Endodermal cell (in vitro differentiated cells): ENCODE data around the gene STX18. TPM values are rescaled to one million over a fixed set of nuclear protein-coding genes. Genes with fewer than 3 reads are reported as not detected.
"Not testable (repeated sequence)": the region's sequence is repeated elsewhere in the genome, so short reads cannot be mapped to it uniquely, and the experiment has no call there.

Experiments used
- DNase-seq: peaks from one replicate; pipeline ENCODE4 v3.0.0-alpha.2; 2017
- H3K27ac ChIP-seq: 2 replicates; pipeline ENCODE4 v1.5.1; 2013; ENCODE audit warnings: mild to moderate bottlenecking, low read depth, low read length, moderate library complexity
- H3K27me3 ChIP-seq: 2 replicates; pipeline ENCODE4 v1.6.1; 2013; ENCODE audit warnings: mild to moderate bottlenecking, low read length, moderate library complexity; ENCODE audit not compliant: insufficient read depth, control insufficient read depth, poor library complexity, severe bottlenecking
- H3K36me3 ChIP-seq: 2 replicates; pipeline ENCODE4 v1.7.0; 2013; ENCODE audit warnings: mild to moderate bottlenecking, low read length, moderate library complexity; ENCODE audit not compliant: control insufficient read depth, insufficient read depth
- H3K4me1 ChIP-seq: one replicate; pipeline ENCODE4 v1.7.0; 2013; ENCODE audit warnings: low read length; ENCODE audit not compliant: control insufficient read depth, insufficient read depth
- H3K4me3 ChIP-seq: 2 replicates; pipeline ENCODE4 v1.5.1; 2013; ENCODE audit warnings: mild to moderate bottlenecking, low read length, moderate library complexity
- H3K9ac ChIP-seq: 2 replicates; pipeline ENCODE4 v1.6.1; 2013; ENCODE audit warnings: mild to moderate bottlenecking, low read length, moderate library complexity; ENCODE audit not compliant: poor library complexity, severe bottlenecking; ENCODE audit errors: extremely low read depth
- H3K9me3 ChIP-seq: 2 replicates; pipeline ENCODE4 v1.6.1; 2013; ENCODE audit warnings: mild to moderate bottlenecking, low read length, moderate library complexity; ENCODE audit not compliant: control insufficient read depth
- H3K27ac Mint-ChIP-seq: 2 replicates; pipeline ENCODE4 v1.8.0; 2020; ENCODE audit warnings: mixed read lengths
- H3K27me3 Mint-ChIP-seq: 2 replicates; pipeline ENCODE4 v1.8.0; 2021; ENCODE audit warnings: mild to moderate bottlenecking, mixed read lengths; ENCODE audit not compliant: insufficient read depth
- H3K36me3 Mint-ChIP-seq: 2 replicates; pipeline ENCODE4 v1.8.0; 2020; ENCODE audit warnings: low read depth, mixed read lengths
- H3K4me1 Mint-ChIP-seq: 2 replicates; pipeline ENCODE4 v1.8.0; 2020; ENCODE audit warnings: mixed read lengths
- H3K4me3 Mint-ChIP-seq: 2 replicates; pipeline ENCODE4 v1.8.0; 2020; ENCODE audit warnings: mild to moderate bottlenecking, moderate library complexity, mixed read lengths
- H3K9me3 Mint-ChIP-seq: 2 replicates; pipeline ENCODE4 v1.8.0; 2020; ENCODE audit warnings: mild to moderate bottlenecking, mixed read lengths
- CTCF ChIP-seq: fragments of 200-600 bp; sonication (generic); conservative IDR thresholded peaks from 2 replicates; pipeline ENCODE4 v1.5.0; 2021; ENCODE audit warnings: antibody characterized with exemption, mild to moderate bottlenecking
- WGBS, 2 experiments: methylation state at CpG; one replicate each; pipeline versions ENCODE4 v1.1.5 to v1.1.7; 2013; ENCODE audit warnings: missing lambda C conversion rate in 2 of 2, mixed read lengths in 1 of 2; ENCODE audit not compliant: insufficient coverage in 1 of 2, insufficient read length in 1 of 2; 5-methylcytosine and 5-hydroxymethylcytosine counted together
- total RNA-seq, 2 donors: library from RNA; stranded (reverse); fragmentation: NEBNext Ultra II Directional in 1 of 2; extraction: Animal tissue kit (Norgen Biotek cat#: 25700) in 1 of 2; gene quantifications; 2 replicates in 1 of 2; 3 replicates in 1 of 2; pipeline ENCODE4 v1.2.1, GENCODE V29; 2021

Gene STX18
- total RNA-seq, 2 donors from 2014 or later, result 26.9 to 33.3 TPM

- Histone ChIP-seq H3K9me3 (no peaks in the 10 kb centered on the region), H3K4me3 (no peak overlapping the region), H3K27ac (no peak overlapping the region), H3K27me3 (no peaks in the 10 kb centered on the region), H3K4me1 (peaks cover 7% of the 10 kb centered on the region), H3K36me3 (no peaks in the 10 kb centered on the region), H3K9ac (no peak overlapping the region)
- peaks cover 8% of the 10 kb centered on the region for H3K4me1 Mint-ChIP-seq
- no peak for TF ChIP-seq CTCF
- H3K9me3 Mint-ChIP-seq, result no peaks in the 10 kb centered on the region
- no peak for DNase-seq
- no peaks in the 10 kb centered on the region for H3K36me3 Mint-ChIP-seq
- no peak overlapping the region for H3K4me3 Mint-ChIP-seq
- WGBS, 2 experiments, result 82 to 86% methylated on average over 1 of the region's 1 CpG
- no peak overlapping the region for H3K27ac Mint-ChIP-seq
- H3K27me3 Mint-ChIP-seq, result no peaks in the 10 kb centered on the region
Observed at GRCh38 chr4:4512282-4512681, 29.6 kb downstream of the STX18 start.

DNA sequence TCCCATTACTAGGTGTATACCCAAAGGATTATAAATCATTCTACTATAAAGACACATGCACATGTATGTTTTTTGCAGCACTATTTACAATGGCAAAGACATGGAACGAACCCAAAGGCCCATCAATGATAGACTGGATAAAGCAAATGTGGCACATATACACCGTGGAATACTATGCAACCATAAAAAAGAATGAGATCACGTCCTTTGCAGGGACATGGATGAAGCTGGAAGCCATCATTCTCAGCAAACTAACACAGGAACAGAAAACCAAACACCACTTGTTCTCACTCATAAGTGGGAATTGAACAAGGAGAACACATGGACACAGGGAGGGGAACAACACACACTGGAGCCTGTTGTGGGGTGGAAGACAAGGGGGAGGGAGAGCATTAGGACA is 31.2 kb downstream of the STX18 start:
- not testable (repeated sequence) for H3K4me1 Mint-ChIP-seq, H3K4me1 ChIP-seq, H3K9ac ChIP-seq, H3K36me3 ChIP-seq, H3K27ac ChIP-seq, DNase-seq, H3K27ac Mint-ChIP-seq, H3K4me3 Mint-ChIP-seq, H3K27me3 Mint-ChIP-seq, H3K27me3 ChIP-seq, H3K4me3 ChIP-seq, H3K9me3 ChIP-seq, H3K36me3 Mint-ChIP-seq, H3K9me3 Mint-ChIP-seq
- WGBS, 2 experiments, result 96 to 100% methylated on average over 2 to 3 of the region's 3 CpGs

GRCh38 chr4:4509521-4509920 is 32.3 kb downstream of the STX18 start:
- Mint-ChIP-seq H3K4me1 (peaks cover 8% of the 10 kb centered on the region), H3K36me3 (no peaks in the 10 kb centered on the region), H3K4me3 (no peak overlapping the region), H3K9me3 (no peaks in the 10 kb centered on the region), H3K27me3 (no peaks in the 10 kb centered on the region), H3K27ac (no peak overlapping the region)
- Histone ChIP-seq H3K27me3 (no peaks in the 10 kb centered on the region), H3K4me3 (no peak overlapping the region), H3K9me3 (no peaks in the 10 kb centered on the region), H3K27ac (no peak overlapping the region), H3K4me1 (peaks cover 7% of the 10 kb centered on the region), H3K9ac (no peak overlapping the region), H3K36me3 (no peaks in the 10 kb centered on the region)
- TF ChIP-seq CTCF, result no peak
- 96 to 100% methylated on average over 1 to 2 of the region's 2 CpGs for WGBS, 2 experiments
- no peak for DNase-seq

DNA sequence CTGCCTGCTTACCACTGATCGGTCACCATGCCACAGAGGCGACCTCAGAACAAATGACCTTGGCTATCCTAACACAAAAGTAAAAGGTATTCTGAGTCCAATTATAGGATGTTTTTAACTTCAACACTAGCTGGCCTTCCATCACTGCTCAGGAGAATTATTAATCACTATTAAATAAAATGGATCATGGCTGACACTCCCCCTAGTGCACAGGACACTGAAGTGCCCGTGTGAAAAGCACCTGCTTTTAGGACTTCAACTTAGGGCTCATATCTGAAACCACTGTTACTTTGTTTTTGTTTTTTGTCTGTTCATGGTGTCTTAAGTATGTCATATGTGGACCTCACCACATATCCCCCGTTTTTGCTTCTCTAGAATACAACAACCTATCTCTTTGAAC is 33.9 kb downstream of the STX18 start:
- no peak overlapping the region for H3K27ac ChIP-seq
- no peak overlapping the region for H3K4me3 Mint-ChIP-seq
- peaks cover 11% of the 10 kb centered on the region for H3K4me1 Mint-ChIP-seq
- 50 to 73% methylated on average over 1 to 4 of the region's 4 CpGs for WGBS, 2 experiments
- H3K9ac ChIP-seq, result no peak overlapping the region
- H3K4me3 ChIP-seq, result no peak overlapping the region
- H3K9me3 Mint-ChIP-seq, result no peaks in the 10 kb centered on the region
- H3K36me3 ChIP-seq, result no peaks in the 10 kb centered on the region
- no peaks in the 10 kb centered on the region for H3K27me3 Mint-ChIP-seq
- H3K4me1 ChIP-seq, result peaks cover 7% of the 10 kb centered on the region
- H3K27me3 ChIP-seq, result no peaks in the 10 kb centered on the region
- no peak overlapping the region for H3K27ac Mint-ChIP-seq
- no peaks in the 10 kb centered on the region for H3K9me3 ChIP-seq
- no peak for DNase-seq
- TF ChIP-seq CTCF, result peak; percentile 77
- H3K36me3 Mint-ChIP-seq, result no peaks in the 10 kb centered on the region
